Motor neuron (in vitro differentiated cells): ENCODE results near the gene SWI5. TPM values are rescaled to one million over a fixed set of nuclear protein-coding genes. Genes with fewer than 3 reads are reported as not detected.

Source experiments
- ATAC-seq, 8 experiments: fragments of 200-7000 bp; cut with Tn5 transposase; replicated peaks in 6 of 8; 2 replicates each; pipeline ENCODE4 v1.8.0; 2021; ENCODE audit warnings: mild to moderate bottlenecking in 8 of 8, moderate library complexity in 8 of 8
- H3K27ac ChIP-seq, 2 donors: fragments of 250-450 bp; sonication (Bioruptor Pico); 2 replicates each; pipeline ENCODE4 v1.9.0; 2021; ENCODE audit warnings: antibody characterized with exemption in 2 of 2, mild to moderate bottlenecking in 2 of 2, moderate library complexity in 1 of 2
- H3K4me1 ChIP-seq, 2 donors: fragments of 250-450 bp; sonication (Bioruptor Pico); replicated peaks in 1 of 2; 2 replicates each; pipeline ENCODE4 v1.6.1; 2021; ENCODE audit warnings: antibody characterized with exemption in 2 of 2, mild to moderate bottlenecking in 2 of 2, moderate library complexity in 1 of 2
- H3K4me3 ChIP-seq, 5 donors: fragments of 250-450 bp; sonication (Bioruptor Pico); 2 replicates each; pipeline ENCODE4 v1.9.0; 2021; ENCODE audit warnings: antibody characterized with exemption in 5 of 5, mild to moderate bottlenecking in 5 of 5, moderate library complexity in 4 of 5
- WGBS, 10 experiments: fragments of 450-650 bp; shearing (Covaris generic); methylation state at CpG; one replicate each; pipeline ENCODE4 v1.0.0; 2022; 5-methylcytosine and 5-hydroxymethylcytosine counted together
- in situ Hi-C, 9 experiments: fragments of 400-800 bp; cut with MboI; loops; one replicate each; pipeline ENCODE4 v1.15.0; 2021; ENCODE audit warnings: low sequenced_read_pairs in 9 of 9, low pct_unique_long_range_greater_than_20kb in 2 of 9; ENCODE audit not compliant: unreplicated experiment in 9 of 9
- total RNA-seq, 8 experiments: library from RNA; unstranded; fragments of 300-600 nt; gene quantifications; 2 replicates each; pipeline versions ENCODE4 v1.2.3 to v1.2.4, GENCODE V29; 2022

SWI5 gene
- total RNA-seq, 8 experiments from 2014 or later: 29.4 to 55.4 (median 43.2) TPM

GRCh38 chr9:128321343-128321742 is 45.3 kb downstream of the SWI5 start:
- Histone ChIP-seq H3K27ac (peak overlapping the region in 1 of 2 donors; percentile 98), H3K4me3 (peak overlapping the region; percentile 48 to 88 (median 76)), H3K4me1 (peaks cover 9 to 10% of the 10 kb centered on the region in 2 donors)
- WGBS, 10 experiments: 40 to 89% (median 81%) methylated on average over 1 to 7 of the region's 7 CpGs; no CpG with 5 or more reads in 1 of the 10 experiments
- in situ Hi-C loops: no loop called here
- no peak for ATAC-seq

- peak overlapping the region; percentile 48 to 88 (median 76) for H3K4me3 ChIP-seq
- 0 to 6% (median 0%) methylated on average over 1 to 9 of the region's 21 CpGs for WGBS, 10 experiments
Observed at GRCh38 chr9:128321879-128322403, 45.9 kb downstream of the SWI5 start.

GRCh38 chr9:128322404-128323211 is 46.5 kb downstream of the SWI5 start, which contains the start of the genes COQ4 and TRUB2:
COQ4 (plus strand) TSS chr9:128322839; CDS start chr9:128322859, 20 bp downstream.
TRUB2 (minus strand) TSS chr9:128322447; CDS start chr9:128322408, 39 bp downstream.
- in situ Hi-C loops: no loop called here
- Histone ChIP-seq H3K4me1 (peaks cover 9 to 10% of the 10 kb centered on the region in 2 donors), H3K27ac (peak within 1 kb of the TSS; percentile 98), H3K4me3 (peak within 1 kb of the TSS; percentile 48 to 88 (median 76))
- peak; percentile 89 to 95 (median 92) for ATAC-seq
- WGBS, 10 experiments: 0 to 8% (median 0%) methylated on average over 1 to 48 of the region's 83 CpGs; no CpG with 5 or more reads in 3 of the 10 experiments

More at GRCh38 chr9:128321879-128322403, 45.9 kb downstream of the SWI5 start:
- ATAC-seq: peak in 5 of 8 experiments; percentile 3 to 11 (median 8)
- in situ Hi-C loops: no loop called here
- peaks cover 9 to 10% of the 10 kb centered on the region in 2 donors for H3K4me1 ChIP-seq
- H3K27ac ChIP-seq: peak overlapping the region; percentile 98

- Histone ChIP-seq H3K27ac (peak overlapping the region; percentile 98), H3K4me3 (peak overlapping the region; percentile 48 to 88 (median 76)), H3K4me1 (peaks cover 9 to 10% of the 10 kb centered on the region in 2 donors)
- ATAC-seq: peak in 2 of 8 experiments; percentile 15 to 19
- 0 to 89% (median 23%) methylated on average over 1 to 12 of the region's 16 CpGs; no CpG with 5 or more reads in 2 of the 10 experiments for WGBS, 10 experiments
- in situ Hi-C loops: no loop called here
Observed at GRCh38 chr9:128323212-128323730, 47.2 kb downstream of the SWI5 start.

GRCh38 chr9:128323791-128324190 is 47.7 kb downstream of the SWI5 start:
- no peak for ATAC-seq
- Histone ChIP-seq H3K4me3 (peak overlapping the region; percentile 48 to 88 (median 76)), H3K4me1 (peaks cover 9 to 10% of the 10 kb centered on the region in 2 donors), H3K27ac (peak overlapping the region in 1 of 2 donors; percentile 98)
- WGBS, 10 experiments: 60 to 100% (median 82%) methylated on average over 1 to 12 of the region's 12 CpGs; no CpG with 5 or more reads in 4 of the 10 experiments
- in situ Hi-C loops: no loop called here

- WGBS, 10 experiments: 100% methylated on average over 1 of the region's 1 CpG; no CpG with 5 or more reads in 8 of the 10 experiments
- H3K4me1 ChIP-seq: peaks cover 9 to 10% of the 10 kb centered on the region in 2 donors
- no peak overlapping the region for H3K4me3 ChIP-seq
- no peak overlapping the region for H3K27ac ChIP-seq
- no peak for ATAC-seq
- in situ Hi-C loops: no loop called here
Observed at GRCh38 chr9:128324401-128324800, 48.3 kb downstream of the SWI5 start.

GRCh38 chr9:128325629-128326028 is 49.6 kb downstream of the SWI5 start:
- Histone ChIP-seq H3K4me1 (peaks cover 9 to 10% of the 10 kb centered on the region in 2 donors), H3K27ac (no peak overlapping the region), H3K4me3 (no peak overlapping the region)
- ATAC-seq: no peak
- in situ Hi-C loops: no loop called here
- 76 to 100% (median 87%) methylated on average over 1 to 13 of the region's 13 CpGs; no CpG with 5 or more reads in 4 of the 10 experiments for WGBS, 10 experiments

- no peak overlapping the region for H3K27ac ChIP-seq
- H3K4me1 ChIP-seq: no peaks in the 10 kb centered on the region
- in situ Hi-C loops: no loop called here
- ATAC-seq: peak in 5 of 8 experiments; percentile 7 to 32 (median 29)
- 40 to 100% (median 95%) methylated on average over 1 to 8 of the region's 11 CpGs; no CpG with 5 or more reads in 4 of the 10 experiments for WGBS, 10 experiments
- H3K4me3 ChIP-seq: no peak overlapping the region
Observed at GRCh38 chr9:128333451-128333869, 57.4 kb downstream of the SWI5 start.

- Histone ChIP-seq H3K4me1 (no peaks in the 10 kb centered on the region), H3K4me3 (no peak overlapping the region), H3K27ac (no peak overlapping the region)
- in situ Hi-C loops: no loop called here
- ATAC-seq: no peak
- 0 to 100% (median 88%) methylated on average over 1 of the region's 7 CpGs; no CpG with 5 or more reads in 3 of the 10 experiments for WGBS, 10 experiments
Observed at GRCh38 chr9:128335161-128335560, 59.1 kb downstream of the SWI5 start.

GRCh38 chr9:128335914-128336313 is 59.8 kb downstream of the SWI5 start:
- no peaks in the 10 kb centered on the region for H3K4me1 ChIP-seq
- ATAC-seq: no peak
- in situ Hi-C loops: no loop called here
- WGBS, 10 experiments: 95 to 100% methylated on average over 1 to 2 of the region's 2 CpGs; no CpG with 5 or more reads in 8 of the 10 experiments
- H3K4me3 ChIP-seq: no peak overlapping the region
- no peak overlapping the region for H3K27ac ChIP-seq

GRCh38 chr9:128337936-128338335 is 61.9 kb downstream of the SWI5 start:
- Histone ChIP-seq H3K4me1 (peaks cover 0 to 5% of the 10 kb centered on the region in 2 donors), H3K27ac (no peak overlapping the region), H3K4me3 (no peak overlapping the region)
- 87 to 100% (median 94%) methylated on average over 2 to 4 of the region's 7 CpGs; no CpG with 5 or more reads in 4 of the 10 experiments for WGBS, 10 experiments
- no peak for ATAC-seq
- in situ Hi-C loops: no loop called here
